Femur (tissue), 1 donor: ENCODE results near the gene FOXP4.
"Not testable (repeated sequence)": the region's sequence is repeated elsewhere in the genome, so short reads cannot be mapped to it uniquely, and the experiment has no call there.

ENCODE experiments used
- DNase-seq: peaks from one replicate; pipeline ENCODE4 v3.0.0-alpha.2; 2017

Gene FOXP4

GRCh38 chr6:41602864-41603608, 56.9 kb downstream of the FOXP4 start:
- peak; percentile 91 for DNase-seq

GRCh38 chr6:41604006-41604405, 57.8 kb downstream of the FOXP4 start:
- peak; percentile 32 for DNase-seq

GRCh38 chr6:41605649-41606048, 59.5 kb downstream of the FOXP4 start:
- no peak for DNase-seq

- DNase-seq: no peak
Observed at GRCh38 chr6:41607036-41607435, 60.9 kb downstream of the FOXP4 start.

- no peak for DNase-seq
Observed at GRCh38 chr6:41607736-41608135, 61.6 kb downstream of the FOXP4 start.

GRCh38 chr6:41608443-41609151, 62.4 kb downstream of the FOXP4 start:
- no peak for DNase-seq

- no peak for DNase-seq
Observed at GRCh38 chr6:41614715-41615114, 68.5 kb downstream of the FOXP4 start.

GRCh38 chr6:41615311-41615710, 69.1 kb downstream of the FOXP4 start:
- no peak for DNase-seq

GRCh38 chr6:41618598-41618997, 72.4 kb downstream of the FOXP4 start:
- DNase-seq: no peak

GRCh38 chr6:41619193-41619592, 73.0 kb downstream of the FOXP4 start:
- not testable (repeated sequence) for DNase-seq

GRCh38 chr6:41621367-41621766, 75.2 kb downstream of the FOXP4 start:
- no peak for DNase-seq

GRCh38 chr6:41621802-41622201, 75.6 kb downstream of the FOXP4 start:
- no peak for DNase-seq

- DNase-seq: no peak
Observed at GRCh38 chr6:41622206-41622988, 76.2 kb downstream of the FOXP4 start.

- peak; percentile 19 for DNase-seq
Observed at GRCh38 chr6:41623330-41623729, 77.1 kb downstream of the FOXP4 start.

GRCh38 chr6:41624621-41625380, 78.6 kb downstream of the FOXP4 start:
- no peak for DNase-seq

GRCh38 chr6:41625442-41625841, 79.3 kb downstream of the FOXP4 start:
- peak; percentile 44 for DNase-seq

GRCh38 chr6:41626022-41626421, 79.8 kb downstream of the FOXP4 start:
- no peak for DNase-seq

GRCh38 chr6:41626917-41627316, 80.7 kb downstream of the FOXP4 start:
- DNase-seq: peak; percentile 28

GRCh38 chr6:41629128-41629527, 82.9 kb downstream of the FOXP4 start:
- no peak for DNase-seq

- DNase-seq: no peak
Observed at GRCh38 chr6:41630069-41630468, 83.9 kb downstream of the FOXP4 start.

GRCh38 chr6:41630946-41631345, 84.8 kb downstream of the FOXP4 start:
- DNase-seq: peak; percentile 17

GRCh38 chr6:41633056-41633634, 87.0 kb downstream of the FOXP4 start:
- no peak for DNase-seq
